Hepatocyte (in vitro differentiated cells): ENCODE measurements around the gene DGAT2. TPM values are rescaled to one million over a fixed set of nuclear protein-coding genes. Genes with fewer than 3 reads are reported as not detected.

ENCODE experiments used
- DNase-seq: peaks from one replicate; pipeline ENCODE4 v3.0.0-alpha.2; 2016; ENCODE audit warnings: low spot score
- H2AFZ ChIP-seq: fragments of 200-600 bp; sonication (generic); 2 replicates; pipeline ENCODE4 v1.6.0; 2016; ENCODE audit warnings: antibody characterized with exemption, mild to moderate bottlenecking
- H3K27ac ChIP-seq: fragments of 200-600 bp; sonication (generic); 2 replicates; pipeline ENCODE4 v1.5.1; 2016; ENCODE audit warnings: mild to moderate bottlenecking
- H3K27me3 ChIP-seq: fragments of 200-600 bp; sonication (generic); 2 replicates; pipeline ENCODE4 v1.6.1; 2016
- H3K36me3 ChIP-seq: fragments of 200-600 bp; sonication (generic); replicated peaks from 2 replicates; pipeline ENCODE4 v1.5.1; 2016; ENCODE audit warnings: low read depth; ENCODE audit not compliant: insufficient read depth
- H3K4me1 ChIP-seq: fragments of 200-600 bp; sonication (generic); 2 replicates; pipeline ENCODE4 v1.5.1; 2016; ENCODE audit warnings: mild to moderate bottlenecking, moderate library complexity; ENCODE audit not compliant: insufficient read depth
- H3K4me2 ChIP-seq: fragments of 200-600 bp; sonication (generic); 2 replicates; pipeline ENCODE4 v1.6.0; 2016
- H3K4me3 ChIP-seq: fragments of 200-600 bp; sonication (generic); 2 replicates; pipeline ENCODE4 v1.5.1; 2016; ENCODE audit warnings: mild to moderate bottlenecking
- H3K79me2 ChIP-seq: fragments of 200-600 bp; sonication (generic); 2 replicates; pipeline ENCODE4 v1.6.0; 2017; ENCODE audit warnings: mild to moderate bottlenecking
- H3K9me2 ChIP-seq: fragments of 200-600 bp; sonication (generic); replicated peaks from 2 replicates; pipeline ENCODE4 v1.6.0; 2017; ENCODE audit warnings: mild to moderate bottlenecking; ENCODE audit not compliant: insufficient read depth
- H3K9me3 ChIP-seq: fragments of 200-600 bp; sonication (generic); 2 replicates; pipeline ENCODE4 v1.5.1; 2016; ENCODE audit warnings: low read depth, mild to moderate bottlenecking
- H4K20me1 ChIP-seq: fragments of 200-600 bp; sonication (generic); 2 replicates; pipeline ENCODE4 v1.6.0; 2016; ENCODE audit warnings: mild to moderate bottlenecking; ENCODE audit not compliant: insufficient read depth, poor library complexity, severe bottlenecking
- CTCF ChIP-seq: fragments of 200-600 bp; sonication (generic); IDR thresholded peaks from 2 replicates; pipeline ENCODE4 v1.5.1; 2016; ENCODE audit warnings: antibody characterized with exemption, mild to moderate bottlenecking; ENCODE audit not compliant: poor library complexity
- EZH2 ChIP-seq: fragments of 200-600 bp; sonication (generic); IDR thresholded peaks from 2 replicates; pipeline ENCODE4 v1.6.1; 2016; ENCODE audit warnings: antibody characterized with exemption, mild to moderate bottlenecking, borderline replicate concordance
- EZH2phosphoT487 ChIP-seq: fragments of 200-600 bp; sonication (generic); IDR thresholded peaks from one replicate; pipeline ENCODE4 v1.6.1; 2018; ENCODE audit warnings: antibody characterized with exemption, mild to moderate bottlenecking, low read depth, moderate library complexity; ENCODE audit not compliant: unreplicated experiment, severe bottlenecking
- WGBS: methylation state at CpG from one replicate; pipeline ENCODE4 v1.1.6; 2016; ENCODE audit warnings: low lambda C conversion rate; ENCODE audit errors: missing lambda C conversion rate; 5-methylcytosine and 5-hydroxymethylcytosine counted together
- polyA plus RNA-seq: library from polyadenylated mRNA; unstranded; fragments of >200 nt; fragmentation: Nextera tagmentation; extraction: Ambion mirVana; gene quantifications from 2 replicates; pipeline ENCODE4 v1.2.1, GENCODE V29; 2016
- total RNA-seq: library from RNA; depleted of rRNA; stranded (reverse); fragments of >200 nt; gene quantifications from 2 replicates; pipeline ENCODE4 v1.2.3, GENCODE V29; 2014

The DGAT2 gene
- total and polyA plus RNA-seq, 2 experiments from 2014 or later, result 55.6 to 60.5 TPM

- Histone ChIP-seq H3K9me2 (no peaks in the 10 kb centered on the region), H4K20me1 (no peaks in the 10 kb centered on the region), H3K27me3 (no peaks in the 10 kb centered on the region), H3K27ac (peak overlapping the region; percentile 69), H3K4me2 (no peak overlapping the region), H3K79me2 (no peaks in the 10 kb centered on the region), H3K9me3 (no peaks in the 10 kb centered on the region), H2AFZ (no peak overlapping the region), H3K36me3 (no peaks in the 10 kb centered on the region), H3K4me1 (peaks cover 17% of the 10 kb centered on the region), H3K4me3 (no peak overlapping the region)
- peak; percentile 32 for DNase-seq
- 76% methylated on average over 14 of the region's 14 CpGs for WGBS
- TF ChIP-seq EZH2, result no peak
- no peak for TF ChIP-seq EZH2phosphoT487
- no peak for TF ChIP-seq CTCF
Measured at GRCh38 chr11:75721852-75722668, 46.5 kb upstream of the DGAT2 start.

- Histone ChIP-seq H3K9me2 (no peaks in the 10 kb centered on the region), H3K36me3 (no peaks in the 10 kb centered on the region), H3K27ac (peak overlapping the region; percentile 69), H3K4me3 (no peak overlapping the region), H4K20me1 (no peaks in the 10 kb centered on the region), H3K79me2 (no peaks in the 10 kb centered on the region), H3K27me3 (no peaks in the 10 kb centered on the region), H3K9me3 (no peaks in the 10 kb centered on the region), H2AFZ (no peak overlapping the region), H3K4me2 (no peak overlapping the region), H3K4me1 (peaks cover 17% of the 10 kb centered on the region)
- no peak for DNase-seq
- TF ChIP-seq EZH2 (no peak), CTCF (no peak), EZH2phosphoT487 (no peak)
- WGBS, result 91% methylated on average over 9 of the region's 9 CpGs
Measured at GRCh38 chr11:75722669-75723042, 45.9 kb upstream of the DGAT2 start.

- no peaks in the 10 kb centered on the region for H3K27me3 ChIP-seq
- no peaks in the 10 kb centered on the region for H3K9me2 ChIP-seq
- peaks cover 11% of the 10 kb centered on the region for H3K4me1 ChIP-seq
- no peak for DNase-seq
- no peaks in the 10 kb centered on the region for H3K36me3 ChIP-seq
- no peaks in the 10 kb centered on the region for H3K9me3 ChIP-seq
- no peaks in the 10 kb centered on the region for H3K79me2 ChIP-seq
- H3K4me2 ChIP-seq, result no peak overlapping the region
- 86% methylated on average over 13 of the region's 13 CpGs for WGBS
- no peak overlapping the region for H3K4me3 ChIP-seq
- no peak overlapping the region for H2AFZ ChIP-seq
- TF ChIP-seq EZH2 (no peak), EZH2phosphoT487 (no peak), CTCF (no peak)
- no peaks in the 10 kb centered on the region for H4K20me1 ChIP-seq
- H3K27ac ChIP-seq, result no peak overlapping the region
Measured at GRCh38 chr11:75725547-75726320, 42.8 kb upstream of the DGAT2 start.
